HG02623 (cell line): ENCODE measurements around the gene RBM47.
"Not testable (repeated sequence)": the region's sequence is repeated elsewhere in the genome, so short reads cannot be mapped to it uniquely, and the experiment has no call there.

ENCODE experiments used
- ATAC-seq: cut with Tn5 transposase; IDR thresholded peaks from one replicate; pipeline ENCODE4 v1.9.1; 2021; ENCODE audit warnings: moderate library complexity; ENCODE audit not compliant: unreplicated experiment

The RBM47 gene

GRCh38 chr4:40455340-40455902, 174.2 kb downstream of the RBM47 start:
- no peak for ATAC-seq

GRCh38 chr4:40454816-40455215, 174.8 kb downstream of the RBM47 start:
- ATAC-seq: no peak

GRCh38 chr4:40453912-40454311, 175.8 kb downstream of the RBM47 start:
- no peak for ATAC-seq

GRCh38 chr4:40448875-40449274, 180.8 kb downstream of the RBM47 start:
- ATAC-seq: no peak

- ATAC-seq: no peak
Observed at GRCh38 chr4:40446839-40447238, 182.8 kb downstream of the RBM47 start.

- ATAC-seq: not testable (repeated sequence)
Observed at GRCh38 chr4:40446261-40446750, 183.4 kb downstream of the RBM47 start.

GRCh38 chr4:40445671-40446070, 184.0 kb downstream of the RBM47 start:
- no peak for ATAC-seq

- no peak for ATAC-seq
Observed at GRCh38 chr4:40441430-40441829, 188.2 kb downstream of the RBM47 start.

GRCh38 chr4:40439519-40439918, 190.1 kb downstream of the RBM47 start:
- ATAC-seq: no peak

GRCh38 chr4:40438384-40439026, 191.2 kb downstream of the RBM47 start:
- ATAC-seq: no peak

- no peak for ATAC-seq
Observed at GRCh38 chr4:40437741-40438383, 191.8 kb downstream of the RBM47 start.

- not testable (repeated sequence) for ATAC-seq
Observed at GRCh38 chr4:40435306-40435705, 194.4 kb downstream of the RBM47 start.

- no peak for ATAC-seq
Observed at GRCh38 chr4:40434126-40434687, 195.5 kb downstream of the RBM47 start.

GRCh38 chr4:40432504-40432903, 197.2 kb downstream of the RBM47 start:
- no peak for ATAC-seq

GRCh38 chr4:40427871-40428270, 201.8 kb downstream of the RBM47 start:
- ATAC-seq: not testable (repeated sequence)

GRCh38 chr4:40427128-40427527, 202.5 kb downstream of the RBM47 start:
- no peak for ATAC-seq

GRCh38 chr4:40425799-40426574, 203.7 kb downstream of the RBM47 start:
- ATAC-seq: no peak

GRCh38 chr4:40423735-40424134, 205.9 kb downstream of the RBM47 start:
- no peak for ATAC-seq

GRCh38 chr4:40421839-40422708, 207.6 kb downstream of the RBM47 start:
- no peak for ATAC-seq

- no peak for ATAC-seq
Observed at GRCh38 chr4:40419231-40419912, 210.3 kb downstream of the RBM47 start.
